AG10803 (cell line): ENCODE data around the gene MAEA.
"Not testable (repeated sequence)": the region's sequence is repeated elsewhere in the genome, so short reads cannot be mapped to it uniquely, and the experiment has no call there.

Experiments used
- DNase-seq: peaks from one replicate; pipeline ENCODE4 v3.0.0; 2010; ENCODE audit warnings: low read depth
- H3K4me3 ChIP-seq: 2 replicates; pipeline ENCODE4 v1.5.1; 2011; ENCODE audit warnings: mild to moderate bottlenecking, low read length, control low read depth
- TF ChIP-seq, protein P1 (sequence below): conservative IDR thresholded peaks from 2 replicates; pipeline ENCODE4 v1.5.1; 2011; ENCODE audit warnings: mild to moderate bottlenecking, low read length, control low read depth, inconsistent platforms

Gene MAEA

GRCh38 chr4:1318488-1319213 is 29.0 kb downstream of the MAEA start:
- H3K4me3 ChIP-seq, result no peak overlapping the region
- TF ChIP-seq, protein P1, sequence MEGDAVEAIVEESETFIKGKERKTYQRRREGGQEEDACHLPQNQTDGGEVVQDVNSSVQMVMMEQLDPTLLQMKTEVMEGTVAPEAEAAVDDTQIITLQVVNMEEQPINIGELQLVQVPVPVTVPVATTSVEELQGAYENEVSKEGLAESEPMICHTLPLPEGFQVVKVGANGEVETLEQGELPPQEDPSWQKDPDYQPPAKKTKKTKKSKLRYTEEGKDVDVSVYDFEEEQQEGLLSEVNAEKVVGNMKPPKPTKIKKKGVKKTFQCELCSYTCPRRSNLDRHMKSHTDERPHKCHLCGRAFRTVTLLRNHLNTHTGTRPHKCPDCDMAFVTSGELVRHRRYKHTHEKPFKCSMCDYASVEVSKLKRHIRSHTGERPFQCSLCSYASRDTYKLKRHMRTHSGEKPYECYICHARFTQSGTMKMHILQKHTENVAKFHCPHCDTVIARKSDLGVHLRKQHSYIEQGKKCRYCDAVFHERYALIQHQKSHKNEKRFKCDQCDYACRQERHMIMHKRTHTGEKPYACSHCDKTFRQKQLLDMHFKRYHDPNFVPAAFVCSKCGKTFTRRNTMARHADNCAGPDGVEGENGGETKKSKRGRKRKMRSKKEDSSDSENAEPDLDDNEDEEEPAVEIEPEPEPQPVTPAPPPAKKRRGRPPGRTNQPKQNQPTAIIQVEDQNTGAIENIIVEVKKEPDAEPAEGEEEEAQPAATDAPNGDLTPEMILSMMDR, result peak; percentile 28
- no peak for DNase-seq

DNA sequence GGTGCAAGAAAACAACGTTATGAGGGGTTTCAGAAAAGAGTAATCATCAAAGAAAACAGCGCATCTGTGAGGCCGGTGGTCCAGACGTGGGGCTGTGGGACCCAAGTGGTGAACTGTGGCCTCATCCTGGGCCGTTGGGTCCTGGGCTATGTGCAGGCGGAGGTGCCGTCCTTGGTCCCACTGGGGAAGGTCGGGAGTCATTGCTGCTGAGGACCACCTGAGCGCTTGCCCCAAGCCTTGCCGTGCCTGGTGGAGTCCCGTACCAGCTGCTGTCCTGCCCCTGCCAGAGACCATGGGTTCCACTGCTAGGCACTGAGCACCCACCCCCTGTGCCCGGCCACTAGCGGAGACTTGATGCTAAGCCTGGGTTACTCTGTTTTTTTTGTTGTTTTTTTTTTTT is 31.8 kb downstream of the MAEA start:
- DNase-seq, result no peak
- TF ChIP-seq, protein P1, result no peak
- no peak overlapping the region for H3K4me3 ChIP-seq

GRCh38 chr4:1321946-1322650 is 32.4 kb downstream of the MAEA start:
- TF ChIP-seq, protein P1, result no peak
- DNase-seq, result no peak

GRCh38 chr4:1323280-1323634 is 33.6 kb downstream of the MAEA start:
- TF ChIP-seq, protein P1, result no peak
- no peak for DNase-seq
- no peak overlapping the region for H3K4me3 ChIP-seq

More at GRCh38 chr4:1321946-1322650, 32.4 kb downstream of the MAEA start:
- no peak overlapping the region for H3K4me3 ChIP-seq

DNA sequence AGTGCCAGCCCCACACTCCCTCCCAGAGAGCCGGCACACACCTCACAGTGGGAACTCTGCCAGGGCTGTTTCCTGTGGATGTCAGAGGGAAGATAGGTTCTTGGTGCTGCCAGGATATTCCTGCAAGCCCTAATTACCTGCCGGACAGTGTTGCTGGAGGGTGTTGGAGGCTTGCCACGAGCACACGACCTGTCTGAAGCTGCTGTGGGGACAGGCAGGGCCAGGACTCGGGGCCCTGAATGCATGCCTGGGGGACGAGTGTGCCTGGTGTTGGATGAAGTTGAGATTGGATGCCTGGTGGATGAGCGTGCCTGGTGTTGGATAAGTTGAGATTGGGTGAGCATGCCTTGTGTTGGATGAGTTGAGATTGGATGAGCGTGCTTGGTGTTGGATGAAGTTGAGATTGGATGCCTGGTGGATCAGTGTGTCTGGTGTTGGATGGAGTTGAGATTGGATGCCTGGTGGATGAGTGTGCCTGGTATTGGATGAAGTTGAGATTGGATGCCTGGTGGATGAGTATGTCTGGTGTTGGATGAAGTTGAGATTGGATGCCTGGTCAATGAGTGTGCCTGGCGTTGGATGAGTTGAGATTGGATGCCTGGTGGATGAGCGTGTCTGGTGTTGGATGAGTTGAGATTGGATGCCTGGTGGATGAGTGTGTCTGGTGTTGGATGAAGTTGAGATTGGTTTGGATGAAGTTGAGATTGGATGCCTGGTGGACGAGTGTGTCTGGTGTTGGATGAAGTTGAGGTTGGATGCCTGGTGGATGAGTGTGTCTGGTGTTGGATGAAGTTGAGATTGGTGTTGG is 34.1 kb downstream of the MAEA start:
- TF ChIP-seq, protein P1, result no peak
- peak; percentile 86 for DNase-seq
- H3K4me3 ChIP-seq, result no peak overlapping the region

DNA sequence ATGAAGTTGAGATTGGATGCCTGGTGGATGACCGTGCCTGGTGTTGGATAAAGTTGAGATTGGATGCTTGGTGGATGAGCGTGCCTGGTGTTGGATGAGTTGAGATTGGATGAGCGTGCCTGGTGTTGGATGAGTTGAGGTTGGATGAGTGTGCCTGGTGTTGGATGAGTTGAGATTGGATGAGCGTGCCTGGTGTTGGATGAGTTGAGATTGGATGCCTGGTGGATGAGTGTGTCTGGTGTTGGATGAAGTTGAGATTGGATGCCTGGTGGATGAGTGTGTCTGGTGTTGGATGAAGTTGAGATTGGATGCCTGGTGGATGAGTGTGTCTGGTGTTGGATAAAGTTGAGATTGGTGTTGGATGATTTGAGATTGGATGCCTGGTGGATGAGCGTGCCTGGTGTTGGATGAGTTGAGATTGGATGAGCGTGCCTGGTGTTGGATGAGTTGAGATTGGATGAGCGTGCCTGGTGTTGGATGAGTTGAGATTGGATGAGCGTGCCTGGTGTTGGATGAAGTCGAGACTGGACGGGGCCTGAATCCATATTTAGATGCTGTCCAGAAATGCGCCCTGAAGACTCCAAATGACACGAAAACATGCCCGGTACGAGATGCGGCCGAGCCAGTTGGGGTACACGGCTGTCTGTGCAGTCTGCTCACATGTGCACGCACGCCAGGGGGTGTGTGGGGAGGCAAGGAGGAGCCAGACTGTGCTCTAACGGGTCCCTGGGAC is 34.9 kb downstream of the MAEA start:
- not testable (repeated sequence) for H3K4me3 ChIP-seq
- peak; percentile 35 for DNase-seq

DNA sequence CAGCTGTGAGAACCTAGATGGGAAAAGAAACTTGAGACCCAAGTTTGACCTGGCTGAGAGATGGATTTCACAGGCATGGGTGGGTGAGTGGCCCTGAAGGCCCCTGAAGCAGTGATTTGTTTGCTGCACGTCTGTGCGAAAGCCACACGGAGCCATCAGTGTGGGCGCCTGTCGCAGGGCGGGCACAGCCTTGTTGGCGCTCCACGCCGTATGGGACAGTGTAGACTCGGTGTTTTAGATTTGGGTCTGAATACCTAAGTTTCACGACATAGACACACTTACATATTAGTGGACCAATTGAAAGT is 35.4 kb downstream of the MAEA start:
- TF ChIP-seq, protein P1, result no peak
- no peak overlapping the region for H3K4me3 ChIP-seq
- DNase-seq, result no peak
